MCF 10A (cell line): ENCODE measurements around the gene ZNF827. TPM values are rescaled to one million over a fixed set of nuclear protein-coding genes. Genes with fewer than 3 reads are reported as not detected.

Experiments
- BruUV-seq: library from RNA; stranded (reverse); fragments of 400-500 nt; replicated peaks from 2 replicates; lab custom pipeline; 2021; lab: Mats Ljungman, UMichigan
- CTCF ChIA-PET: fragments of 300-600 bp; sonication (Branson Sonifier 250); formaldehyde crosslinking; extraction: SDS; loops from one replicate; lab custom pipeline; 2021; ENCODE audit warnings: antibody characterized with exemption, inconsistent platforms; lab: Yijun Ruan, JAX
- POLR2A ChIA-PET: fragments of 300-600, 350-650 bp; sonication (Branson Sonifier 250); formaldehyde crosslinking; extraction: SDS; loops from one replicate; lab custom pipeline; 2020; ENCODE audit warnings: antibody characterized with exemption, inconsistent platforms; lab: Yijun Ruan, JAX
- DNase-seq: peaks from one replicate; pipeline ENCODE4 v3.0.0-alpha.2; 2018; ENCODE audit not compliant: unreplicated experiment
- H3K27ac Mint-ChIP-seq: one replicate; pipeline ENCODE4 v1.8.0; 2022; ENCODE audit warnings: mild to moderate bottlenecking, low read depth, mixed read lengths; ENCODE audit not compliant: unreplicated experiment
- H3K27me3 Mint-ChIP-seq: one replicate; pipeline ENCODE4 v1.8.0; 2022; ENCODE audit warnings: mixed read lengths; ENCODE audit not compliant: insufficient read depth, unreplicated experiment
- H3K36me3 Mint-ChIP-seq: one replicate; pipeline ENCODE4 v1.8.0; 2022; ENCODE audit warnings: mild to moderate bottlenecking, moderate library complexity, mixed read lengths; ENCODE audit not compliant: insufficient read depth, unreplicated experiment
- H3K4me1 Mint-ChIP-seq: one replicate; pipeline ENCODE4 v1.8.0; 2022; ENCODE audit warnings: mixed read lengths; ENCODE audit not compliant: insufficient read depth, unreplicated experiment
- H3K4me3 Mint-ChIP-seq: one replicate; pipeline ENCODE4 v1.8.0; 2022; ENCODE audit warnings: mild to moderate bottlenecking, moderate library complexity, mixed read lengths; ENCODE audit not compliant: unreplicated experiment
- H3K9me3 Mint-ChIP-seq: one replicate; pipeline ENCODE4 v1.8.0; 2022; ENCODE audit warnings: mixed read lengths; ENCODE audit not compliant: unreplicated experiment
- intact Hi-C: fragments of 100-400 bp; cut with micrococcal nuclease; formaldehyde crosslinking; loops from 2 replicates; pipeline ENCODE4 v1.14.1; 2022
- total RNA-seq: library from RNA; stranded (reverse); gene quantifications from 2 replicates; pipeline ENCODE4 v1.2.3, GENCODE V29; 2022
- TF ChIP-seq, protein P1 (sequence below): fragments of 200-600 bp; IDR thresholded peaks from one replicate; pipeline ENCODE4 v1.8.0; 2022; ENCODE audit warnings: antibody characterized with exemption, mild to moderate bottlenecking; ENCODE audit not compliant: unreplicated experiment

ZNF827 gene
- total RNA-seq, 1 experiment from 2014 or later: 11.3 TPM

DNA sequence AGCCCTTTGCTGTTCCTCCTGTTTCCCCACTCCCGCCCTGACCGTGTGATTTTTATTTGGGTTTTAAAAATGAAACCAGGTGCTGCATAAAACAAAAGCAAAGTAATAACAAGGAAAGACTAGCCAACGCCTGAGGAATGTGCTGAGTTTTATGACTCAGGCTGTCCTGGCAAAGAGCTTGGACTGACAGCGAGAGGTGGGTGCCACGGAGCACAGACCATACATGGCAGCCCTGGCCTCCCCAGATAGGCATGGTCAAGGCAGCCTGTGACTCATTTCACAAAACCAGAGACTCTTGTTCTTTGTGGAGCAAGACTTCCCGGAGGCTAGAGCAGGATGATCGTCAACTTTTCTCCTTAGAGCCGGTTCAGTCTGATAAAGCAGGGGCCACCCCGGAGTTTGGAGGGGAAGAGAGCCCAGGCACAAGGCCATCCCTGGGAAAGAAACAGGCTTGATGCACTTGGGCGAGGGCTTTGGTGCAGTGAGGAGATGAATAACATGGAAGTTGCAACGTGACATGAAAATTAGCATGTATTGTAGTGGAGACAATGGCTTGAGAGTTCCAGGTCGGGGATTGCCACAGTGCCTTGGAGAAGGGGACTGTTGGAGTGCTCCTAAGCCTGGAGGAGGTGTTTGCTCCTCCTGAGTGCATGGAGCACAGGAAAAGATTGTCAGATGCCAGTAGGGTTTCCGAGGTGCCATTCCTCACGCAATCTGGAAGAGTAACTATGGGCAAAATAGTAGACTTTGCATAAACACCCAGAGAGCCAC is 203.9 kb downstream of the ZNF827 start:
- BruUV-seq: no TSS peak
- DNase-seq: peak; percentile 98
- intact Hi-C loops: loop anchor here (1.0 to 5.0 kb wide), 7 partner anchors 70 to 202 kb away; partner anchors contain the start of gene MMAA
- peaks cover 41% of the 10 kb centered on the region for H3K4me1 Mint-ChIP-seq
- H3K27me3 Mint-ChIP-seq: no peaks in the 10 kb centered on the region
- peak overlapping the region; percentile 69 for H3K4me3 Mint-ChIP-seq
- ChIA-PET POLR2A (interaction anchor here (0.5 to 3.3 kb wide), 25 partner anchors 8 to 1511 kb away, joined by 3 to 54 read pairs (median 6); partner anchors contain the start of genes C4orf51, MMAA and ZNF827), CTCF (no interaction called here)
- H3K27ac Mint-ChIP-seq: peak overlapping the region; percentile 98
- no peaks in the 10 kb centered on the region for H3K9me3 Mint-ChIP-seq
- H3K36me3 Mint-ChIP-seq: no peaks in the 10 kb centered on the region
- TF ChIP-seq, protein P1, sequence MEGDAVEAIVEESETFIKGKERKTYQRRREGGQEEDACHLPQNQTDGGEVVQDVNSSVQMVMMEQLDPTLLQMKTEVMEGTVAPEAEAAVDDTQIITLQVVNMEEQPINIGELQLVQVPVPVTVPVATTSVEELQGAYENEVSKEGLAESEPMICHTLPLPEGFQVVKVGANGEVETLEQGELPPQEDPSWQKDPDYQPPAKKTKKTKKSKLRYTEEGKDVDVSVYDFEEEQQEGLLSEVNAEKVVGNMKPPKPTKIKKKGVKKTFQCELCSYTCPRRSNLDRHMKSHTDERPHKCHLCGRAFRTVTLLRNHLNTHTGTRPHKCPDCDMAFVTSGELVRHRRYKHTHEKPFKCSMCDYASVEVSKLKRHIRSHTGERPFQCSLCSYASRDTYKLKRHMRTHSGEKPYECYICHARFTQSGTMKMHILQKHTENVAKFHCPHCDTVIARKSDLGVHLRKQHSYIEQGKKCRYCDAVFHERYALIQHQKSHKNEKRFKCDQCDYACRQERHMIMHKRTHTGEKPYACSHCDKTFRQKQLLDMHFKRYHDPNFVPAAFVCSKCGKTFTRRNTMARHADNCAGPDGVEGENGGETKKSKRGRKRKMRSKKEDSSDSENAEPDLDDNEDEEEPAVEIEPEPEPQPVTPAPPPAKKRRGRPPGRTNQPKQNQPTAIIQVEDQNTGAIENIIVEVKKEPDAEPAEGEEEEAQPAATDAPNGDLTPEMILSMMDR: no peak

- H3K4me1 Mint-ChIP-seq: peaks cover 41% of the 10 kb centered on the region
- CTCF ChIA-PET: interaction anchor here (0.6 to 1.2 kb wide), 3 partner anchors 12 to 74 kb away, joined by 3 to 5 read pairs (median 3); no protein-coding TSS in a partner anchor
- no peaks in the 10 kb centered on the region for H3K27me3 Mint-ChIP-seq
- BruUV-seq: TSS peak; percentile 87
- H3K27ac Mint-ChIP-seq: peak overlapping the region; percentile 98
- TF ChIP-seq, protein P1: no peak
- H3K36me3 Mint-ChIP-seq: no peaks in the 10 kb centered on the region
- no peaks in the 10 kb centered on the region for H3K9me3 Mint-ChIP-seq
- peak overlapping the region; percentile 69 for H3K4me3 Mint-ChIP-seq
- POLR2A ChIA-PET: interaction anchor here (0.5 to 3.3 kb wide), 27 partner anchors 9 to 880 kb away, joined by 3 to 54 read pairs (median 5); partner anchors contain the start of genes C4orf51, MMAA and ZNF827
- DNase-seq: peak; percentile 45
- intact Hi-C loops: loop anchor here (1.0 to 5.0 kb wide), 5 partner anchors 70 to 202 kb away; partner anchors contain the start of gene MMAA
Observed at GRCh38 chr4:145734031-145734430, 204.6 kb downstream of the ZNF827 start.

DNA sequence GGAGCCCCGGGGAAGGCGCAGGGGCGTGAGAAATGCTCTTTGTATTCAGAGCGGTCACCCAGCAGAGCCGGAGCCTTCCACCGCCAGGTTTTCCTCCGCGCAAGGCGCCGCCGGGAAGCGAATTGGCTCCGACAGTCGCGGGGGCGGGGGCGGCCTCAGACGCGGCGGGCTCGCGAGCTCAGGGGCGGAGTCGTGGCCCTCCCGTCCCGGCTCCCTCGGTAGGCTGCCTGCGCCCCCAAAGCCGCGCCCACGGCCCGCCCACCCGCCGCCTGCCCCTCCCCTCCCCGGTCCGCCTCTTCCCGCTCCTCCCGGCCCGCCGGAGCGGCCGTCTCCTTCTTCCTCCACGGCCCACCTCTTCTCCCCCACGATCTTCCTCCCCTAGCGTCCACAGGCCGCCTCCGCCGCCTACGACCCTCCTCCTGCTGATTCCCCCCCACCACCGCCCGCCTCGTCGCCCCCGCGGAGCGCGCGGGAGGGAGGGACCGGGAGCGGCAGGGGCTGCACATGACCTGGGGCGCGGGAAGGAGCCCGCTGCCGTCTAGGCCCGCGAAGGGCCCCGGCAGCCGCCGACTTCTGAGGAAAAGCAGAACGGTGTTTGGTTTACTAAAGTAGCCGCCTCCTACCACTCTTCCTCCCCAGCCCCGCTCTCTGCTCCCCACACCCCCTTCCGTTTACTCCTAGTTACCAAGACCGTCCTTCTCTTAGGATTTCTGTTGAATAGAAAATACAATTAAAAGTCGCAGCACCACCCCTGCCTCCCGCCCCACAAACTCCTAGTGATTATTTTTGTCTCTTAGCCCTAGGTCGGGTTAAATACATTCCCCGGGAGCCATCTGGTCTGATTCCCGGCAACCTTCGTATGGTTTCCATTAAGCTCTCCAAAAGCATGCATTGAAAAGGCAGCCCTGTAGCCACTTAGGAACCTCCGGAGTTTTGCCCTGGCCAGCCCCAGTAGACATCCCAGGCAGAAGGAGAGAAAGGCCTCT is 205.4 kb downstream of the ZNF827 start:
- Mint-ChIP-seq H3K27ac (peak overlapping the region; percentile 98), H3K36me3 (no peaks in the 10 kb centered on the region), H3K4me3 (peak overlapping the region; percentile 69), H3K27me3 (no peaks in the 10 kb centered on the region), H3K4me1 (peaks cover 41% of the 10 kb centered on the region), H3K9me3 (no peaks in the 10 kb centered on the region)
- ChIA-PET POLR2A (interaction anchor here (0.7 to 3.3 kb wide), 25 partner anchors 10 to 881 kb away, joined by 3 to 54 read pairs (median 5); partner anchors contain the start of genes C4orf51, MMAA and ZNF827), CTCF (interaction anchor here (0.5 to 1.2 kb wide), 5 partner anchors 11 to 1314 kb away, joined by 3 to 5 read pairs (median 3); no protein-coding TSS in a partner anchor)
- BruUV-seq: no TSS peak
- peak; percentile 91 for DNase-seq
- TF ChIP-seq, protein P1: no peak
- intact Hi-C loops: loop anchor here (5.0 kb wide), 2 partner anchors 134 to 154 kb away; no protein-coding TSS in a partner anchor
